Erythroblast (primary cell): ENCODE data around the gene CLDN6.

Source experiments
- DNase-seq, 2 experiments: peaks; one replicate each; lab custom pipeline; 2025; lab: John Stamatoyannopoulos, UW
- GATA1 ChIP-seq: IDR thresholded peaks from 2 replicates; pipeline ENCODE4 v1.6.1; 2011; ENCODE audit warnings: low read depth, mild to moderate bottlenecking, control low read depth, low read length, moderate library complexity
- POLR2A ChIP-seq: IDR thresholded peaks from 2 replicates; pipeline ENCODE4 v1.6.1; 2011; ENCODE audit warnings: mild to moderate bottlenecking, low read length

Gene CLDN6, protein sequence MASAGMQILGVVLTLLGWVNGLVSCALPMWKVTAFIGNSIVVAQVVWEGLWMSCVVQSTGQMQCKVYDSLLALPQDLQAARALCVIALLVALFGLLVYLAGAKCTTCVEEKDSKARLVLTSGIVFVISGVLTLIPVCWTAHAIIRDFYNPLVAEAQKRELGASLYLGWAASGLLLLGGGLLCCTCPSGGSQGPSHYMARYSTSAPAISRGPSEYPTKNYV

GRCh38 chr16:3017794-3018506 lies at the start of gene CLDN6:
TSS of gene CLDN6 (minus strand) at chr16:3018183. CDS start at chr16:3016021, 2,162 bp downstream.
- peak; percentile 67 to 70 for DNase-seq

GRCh38 chr16:3066440-3066748 lies 48.4 kb upstream of the CLDN6 start:
- DNase-seq = no peak
- no peak for TF ChIP-seq GATA1
- TF ChIP-seq POLR2A = no peak

More at GRCh38 chr16:3017794-3018506, at the start of gene CLDN6:
- TF ChIP-seq GATA1 = no peak
- no peak for TF ChIP-seq POLR2A

DNA sequence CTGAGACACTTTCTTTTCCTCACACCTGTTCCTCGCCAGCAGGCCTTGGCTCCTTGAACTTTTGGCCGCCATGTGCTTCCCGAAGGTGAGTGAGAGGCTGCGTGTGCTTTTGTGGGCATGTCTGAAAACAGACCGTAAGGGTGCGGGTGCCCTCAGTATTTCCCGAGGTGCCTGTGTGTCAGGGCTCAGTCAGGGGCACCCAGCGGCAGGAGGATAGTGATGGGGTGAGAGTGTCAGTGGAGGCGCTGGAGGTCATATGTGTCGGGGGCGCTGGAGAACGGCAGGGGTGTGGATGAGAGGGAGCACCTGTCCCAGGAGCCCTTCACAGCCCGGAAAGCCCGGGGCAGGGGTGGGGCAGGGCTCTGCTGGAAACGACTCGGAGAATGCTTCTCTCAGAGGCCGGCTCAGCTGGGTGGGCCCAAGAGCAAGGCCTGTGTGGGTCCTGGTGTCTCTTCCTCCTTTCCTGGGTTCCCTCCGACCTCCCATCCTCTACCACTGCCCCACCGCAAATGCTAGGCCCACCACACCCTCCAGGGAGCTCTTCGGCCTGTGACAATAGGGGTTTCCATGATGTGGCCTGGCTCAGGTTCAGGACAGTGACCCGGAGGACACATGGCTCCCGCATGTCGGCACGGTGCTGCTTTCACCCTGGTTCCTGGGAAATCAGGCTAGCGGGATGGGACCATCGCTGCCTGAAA lies 47.9 kb upstream of the CLDN6 start:
- TF ChIP-seq POLR2A (no peak), GATA1 (no peak)
- no peak for DNase-seq

DNA sequence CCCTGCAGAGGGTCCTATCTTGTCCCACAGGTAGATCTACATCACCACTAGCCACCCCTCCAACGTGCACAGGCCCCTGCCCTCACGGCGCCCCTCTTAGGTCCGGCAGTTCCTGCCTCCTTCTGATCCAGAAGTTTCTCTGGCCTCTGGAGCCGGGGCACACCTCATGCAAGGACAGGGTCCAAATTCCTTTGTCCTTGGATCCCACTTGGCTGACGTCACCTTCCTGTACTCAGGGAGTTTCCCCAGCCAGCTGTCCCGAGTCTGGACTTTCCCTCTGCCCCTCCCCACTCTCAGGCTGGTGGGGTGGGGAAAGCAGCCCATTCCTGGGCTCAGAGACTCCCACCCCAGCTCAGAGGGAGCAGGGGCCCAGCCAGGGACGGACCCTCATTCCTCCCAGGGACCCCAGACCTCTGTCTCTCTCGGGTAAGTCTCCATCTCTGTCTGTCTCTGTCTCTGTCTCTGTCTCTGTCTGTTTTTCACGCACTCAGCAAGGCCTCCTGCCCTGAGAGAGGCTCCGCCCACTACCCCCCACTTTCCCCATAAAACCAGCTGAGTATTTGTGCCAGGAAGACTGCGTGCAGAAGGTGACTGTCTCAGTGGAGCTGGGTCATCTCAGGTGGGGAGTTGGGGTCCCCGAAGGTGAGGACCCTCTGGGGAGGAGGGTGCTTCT lies 47.2 kb upstream of the CLDN6 start, which contains the start of gene IL32:
IL32 (plus strand) TSS at position 572 of the 673 bp plus-strand sequence. CDS start 172 bp downstream, outside the sequence.
- TF ChIP-seq POLR2A (no peak), GATA1 (no peak)
- DNase-seq = no peak

DNA sequence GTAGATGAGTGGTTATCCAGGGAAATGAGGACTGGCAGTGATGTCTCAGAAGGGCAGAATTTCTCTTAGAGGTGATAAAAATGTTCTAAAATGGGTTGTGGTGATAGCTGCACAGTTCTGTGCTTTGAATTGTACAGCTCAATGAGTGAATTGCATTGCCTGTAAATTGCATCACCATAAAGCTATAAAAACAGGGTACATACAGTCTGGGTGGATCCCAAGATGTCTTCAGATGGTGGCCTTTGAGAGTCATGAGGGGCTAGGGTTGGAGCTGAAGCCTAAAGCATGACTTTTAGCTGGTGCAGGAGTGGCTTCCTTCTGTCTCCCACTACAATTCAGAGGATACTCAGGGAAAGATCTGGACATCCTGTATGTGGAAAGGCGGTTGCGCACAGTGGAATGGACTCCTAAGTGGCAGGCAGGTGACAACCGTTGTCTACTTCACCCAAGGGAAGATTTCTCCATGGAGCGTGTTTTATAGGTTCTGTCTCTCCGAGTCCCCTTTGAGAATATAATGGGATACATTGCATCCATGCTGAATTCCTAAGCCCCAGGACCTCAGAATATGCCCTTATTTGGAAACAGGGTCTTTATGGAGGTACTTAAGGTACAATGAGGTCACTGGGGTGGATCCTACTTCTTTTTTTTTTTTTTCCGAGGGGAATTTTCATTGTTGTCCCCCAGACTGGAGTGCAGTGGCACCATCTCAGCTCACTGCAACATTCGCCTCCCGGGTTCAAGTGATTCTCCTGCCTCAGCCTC lies 45.8 kb upstream of the CLDN6 start:
- no peak for TF ChIP-seq POLR2A
- no peak for TF ChIP-seq GATA1
- peak in 1 of 2 experiments; percentile 53 for DNase-seq

DNA sequence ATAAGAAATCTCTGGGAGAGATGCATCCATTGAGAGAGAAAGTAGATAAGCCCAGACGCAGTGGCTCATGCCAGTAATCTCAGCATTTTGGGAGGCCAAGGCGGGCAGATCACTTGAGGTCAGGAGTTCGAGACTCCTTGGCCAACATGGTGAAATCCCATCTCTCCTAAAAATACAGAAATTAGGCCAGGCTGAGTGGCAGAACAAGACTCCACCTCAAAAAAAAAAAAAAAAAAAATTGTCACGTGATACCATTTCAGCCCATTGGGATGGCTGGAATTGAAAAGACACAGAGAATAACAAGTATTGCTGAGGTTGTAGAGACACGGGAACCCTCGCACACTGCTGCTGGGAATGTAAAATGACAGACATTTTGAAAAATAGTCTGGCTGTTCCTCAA lies 44.6 kb upstream of the CLDN6 start:
- no peak for DNase-seq
- no peak for TF ChIP-seq POLR2A

DNA sequence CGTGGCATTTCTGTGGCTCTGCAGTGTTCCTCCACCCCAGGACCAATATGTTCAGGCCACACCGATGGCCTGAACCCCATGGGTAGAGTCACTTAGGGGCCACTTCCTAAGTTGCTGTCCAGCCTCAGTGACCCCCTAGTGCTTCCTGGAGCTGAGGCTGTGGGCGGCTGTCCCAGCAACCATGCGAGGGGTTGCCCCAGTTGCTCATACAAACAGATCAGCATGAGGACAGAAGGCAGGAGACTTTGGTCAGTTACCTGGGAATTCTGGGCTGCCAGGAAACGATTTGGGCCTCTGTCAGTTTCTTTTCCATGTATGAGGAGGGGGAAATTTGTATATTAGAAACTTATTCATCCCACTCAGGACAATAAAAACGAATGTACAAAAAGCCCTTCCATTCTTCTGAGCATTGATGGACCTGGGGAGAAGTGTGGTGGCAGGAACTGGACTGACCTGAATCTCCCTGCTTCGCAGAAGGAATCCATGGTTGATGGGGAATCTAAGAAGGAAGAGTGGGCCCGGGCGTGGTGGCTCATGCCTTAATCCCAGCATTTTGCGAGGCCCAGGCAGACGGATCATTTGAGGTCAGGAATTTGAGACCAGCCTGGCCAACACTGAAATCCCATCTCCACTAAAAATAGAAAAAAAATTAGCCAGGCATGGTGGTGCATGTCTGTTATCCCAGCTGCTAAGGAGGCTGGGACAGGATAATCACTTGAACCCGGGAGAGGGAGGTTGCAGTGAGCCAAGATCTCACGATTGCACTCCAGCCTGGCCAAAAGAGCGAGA lies 42.5 kb upstream of the CLDN6 start:
- no peak for TF ChIP-seq POLR2A
- no peak for TF ChIP-seq GATA1
- DNase-seq = no peak

DNA sequence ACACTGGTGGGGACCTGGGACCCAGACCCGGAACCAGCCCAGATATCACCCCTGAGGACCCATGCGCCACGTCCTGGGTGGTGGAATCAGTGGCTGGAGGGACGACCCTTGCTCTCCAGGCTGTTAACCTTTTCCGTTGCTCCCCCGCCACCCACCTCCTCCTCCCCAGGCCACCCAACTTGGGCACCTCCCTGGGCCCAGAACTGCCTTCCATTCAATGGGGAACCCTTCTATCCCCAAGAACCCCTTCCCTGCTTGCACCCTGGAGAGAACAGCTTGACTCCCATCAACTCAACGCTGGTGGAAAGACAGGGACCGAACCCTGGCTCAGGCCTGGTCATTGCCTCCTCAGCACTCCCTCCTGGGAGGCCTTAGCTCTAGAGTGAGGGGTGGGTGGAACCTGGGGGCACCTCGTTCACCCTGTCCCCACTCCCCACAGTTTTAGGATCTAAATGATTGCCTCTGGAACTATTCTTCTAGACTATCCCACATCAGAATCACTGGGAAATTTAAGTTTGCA lies 41.8 kb upstream of the CLDN6 start:
- TF ChIP-seq POLR2A (no peak), GATA1 (no peak)
- DNase-seq = no peak

DNA sequence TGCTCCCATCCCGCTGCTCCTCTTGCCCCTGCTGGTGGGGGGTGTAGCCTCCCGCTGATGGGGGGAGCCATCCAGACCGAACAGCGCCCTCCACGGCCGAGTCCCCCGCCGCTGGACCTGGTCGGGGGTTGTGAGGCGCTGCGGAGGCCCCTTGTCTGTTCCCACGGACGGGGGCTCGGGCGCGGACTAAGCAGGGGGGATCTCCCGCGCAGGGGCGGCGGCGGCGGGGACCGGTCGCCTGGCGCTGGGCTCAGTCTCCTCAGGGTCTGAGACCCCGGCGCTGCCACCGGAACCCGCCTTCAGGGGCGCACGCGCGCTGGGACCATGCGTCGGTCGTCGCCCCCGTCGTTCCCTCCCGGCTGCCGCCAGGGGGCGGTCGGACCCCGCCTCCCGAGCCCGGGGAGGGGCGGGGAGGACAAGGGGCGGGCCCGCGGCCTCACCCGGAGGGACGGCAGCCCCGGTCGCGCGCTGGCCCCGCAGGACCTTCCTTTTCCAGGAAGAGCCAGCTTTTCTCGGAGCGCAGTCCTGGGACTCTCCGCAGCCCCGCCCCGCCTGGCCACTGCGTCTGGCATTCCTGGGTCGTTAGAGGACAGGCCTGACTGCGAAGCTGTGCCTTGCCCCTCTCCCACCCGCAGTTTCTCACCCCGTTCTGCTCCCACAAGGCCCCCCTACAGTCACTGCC lies 41.2 kb upstream of the CLDN6 start:
- no peak for TF ChIP-seq POLR2A
- no peak for TF ChIP-seq GATA1
- DNase-seq = peak; percentile 84 to 92

GRCh38 chr16:3058139-3059030 lies 40.4 kb upstream of the CLDN6 start:
- peak; percentile 52 to 60 for DNase-seq
- TF ChIP-seq GATA1 (no peak), POLR2A (no peak)
